ENCODE results near the gene IL27RA.

IL27RA gene

GRCh38 chr19:13995017-13995728 is 36.4 kb upstream of the IL27RA start:
- H3K27me3 Mint-ChIP-seq = no peaks in the 10 kb centered on the region
- peaks cover 7% of the 10 kb centered on the region for H3K36me3 Mint-ChIP-seq
- no peak overlapping the region for H3K27ac Mint-ChIP-seq
- H3K4me3 Mint-ChIP-seq = no peak overlapping the region
- H3K4me1 Mint-ChIP-seq = peaks cover 16% of the 10 kb centered on the region
- H3K9me3 Mint-ChIP-seq = no peaks in the 10 kb centered on the region

- Mint-ChIP-seq H3K4me3 (no peak overlapping the region), H3K27ac (no peak overlapping the region), H3K4me1 (peaks cover 19% of the 10 kb centered on the region), H3K36me3 (peaks cover 7% of the 10 kb centered on the region), H3K27me3 (no peaks in the 10 kb centered on the region), H3K9me3 (no peaks in the 10 kb centered on the region)
These were observed 35.4 kb upstream of the IL27RA start for GRCh38 chr19:13995878-13996765.

GRCh38 chr19:13996928-13997630 is 34.5 kb upstream of the IL27RA start:
- H3K36me3 Mint-ChIP-seq = peaks cover 5% of the 10 kb centered on the region
- H3K4me1 Mint-ChIP-seq = peaks cover 27% of the 10 kb centered on the region
- H3K27me3 Mint-ChIP-seq = no peaks in the 10 kb centered on the region
- H3K27ac Mint-ChIP-seq = no peak overlapping the region
- H3K4me3 Mint-ChIP-seq = no peak overlapping the region
- no peaks in the 10 kb centered on the region for H3K9me3 Mint-ChIP-seq

- peak overlapping the region; percentile 51 for H3K27ac Mint-ChIP-seq
These were observed 34.0 kb upstream of the IL27RA start for GRCh38 chr19:13997631-13997962.

GRCh38 chr19:13998426-13998825 is 33.1 kb upstream of the IL27RA start:
- no peak overlapping the region for H3K4me3 Mint-ChIP-seq
- H3K9me3 Mint-ChIP-seq = no peaks in the 10 kb centered on the region
- H3K27me3 Mint-ChIP-seq = no peaks in the 10 kb centered on the region
- peak overlapping the region; percentile 23 for H3K27ac Mint-ChIP-seq
- H3K36me3 Mint-ChIP-seq = peaks cover 4% of the 10 kb centered on the region
- H3K4me1 Mint-ChIP-seq = peaks cover 40% of the 10 kb centered on the region

More at GRCh38 chr19:13997631-13997962, 34.0 kb upstream of the IL27RA start:
- Mint-ChIP-seq H3K4me1 (peaks cover 32% of the 10 kb centered on the region), H3K27me3 (no peaks in the 10 kb centered on the region), H3K4me3 (no peak overlapping the region), H3K36me3 (peaks cover 4% of the 10 kb centered on the region), H3K9me3 (no peaks in the 10 kb centered on the region)

- peak overlapping the region; percentile 55 for H3K27ac Mint-ChIP-seq
- no peaks in the 10 kb centered on the region for H3K27me3 Mint-ChIP-seq
- H3K4me3 Mint-ChIP-seq = no peak overlapping the region
These were observed 32.5 kb upstream of the IL27RA start for GRCh38 chr19:13999085-13999484.

GRCh38 chr19:14000691-14001375 is 30.7 kb upstream of the IL27RA start:
- Mint-ChIP-seq H3K4me1 (peaks cover 55% of the 10 kb centered on the region), H3K4me3 (peak overlapping the region; percentile 62), H3K9me3 (no peaks in the 10 kb centered on the region), H3K27ac (peak overlapping the region; percentile 96), H3K27me3 (no peaks in the 10 kb centered on the region), H3K36me3 (peaks cover 4% of the 10 kb centered on the region)

More at GRCh38 chr19:13999085-13999484, 32.5 kb upstream of the IL27RA start:
- H3K36me3 Mint-ChIP-seq = peaks cover 4% of the 10 kb centered on the region
- H3K9me3 Mint-ChIP-seq = no peaks in the 10 kb centered on the region
- H3K4me1 Mint-ChIP-seq = peaks cover 43% of the 10 kb centered on the region

GRCh38 chr19:14002571-14003250 is 28.9 kb upstream of the IL27RA start:
- peak overlapping the region; percentile 71 for H3K4me3 Mint-ChIP-seq
- peak overlapping the region; percentile 95 for H3K27ac Mint-ChIP-seq
- H3K9me3 Mint-ChIP-seq = no peaks in the 10 kb centered on the region
- H3K36me3 Mint-ChIP-seq = peaks cover 4% of the 10 kb centered on the region
- peaks cover 56% of the 10 kb centered on the region for H3K4me1 Mint-ChIP-seq
- H3K27me3 Mint-ChIP-seq = no peaks in the 10 kb centered on the region

GRCh38 chr19:14003251-14004055 is 28.1 kb upstream of the IL27RA start:
- Mint-ChIP-seq H3K27me3 (no peaks in the 10 kb centered on the region), H3K9me3 (no peaks in the 10 kb centered on the region), H3K4me3 (peak overlapping the region; percentile 71), H3K27ac (peak overlapping the region; percentile 95), H3K4me1 (peaks cover 55% of the 10 kb centered on the region), H3K36me3 (peaks cover 4% of the 10 kb centered on the region)

GRCh38 chr19:14004619-14005348 is 26.8 kb upstream of the IL27RA start:
- no peaks in the 10 kb centered on the region for H3K27me3 Mint-ChIP-seq
- H3K4me3 Mint-ChIP-seq = peak overlapping the region; percentile 82
- H3K27ac Mint-ChIP-seq = peak overlapping the region; percentile 92
- no peaks in the 10 kb centered on the region for H3K9me3 Mint-ChIP-seq
- no peaks in the 10 kb centered on the region for H3K36me3 Mint-ChIP-seq
- H3K4me1 Mint-ChIP-seq = peaks cover 54% of the 10 kb centered on the region

GRCh38 chr19:14005349-14006084 is 26.0 kb upstream of the IL27RA start:
- Mint-ChIP-seq H3K4me1 (peaks cover 47% of the 10 kb centered on the region), H3K27ac (peak overlapping the region; percentile 92), H3K27me3 (no peaks in the 10 kb centered on the region), H3K4me3 (peak overlapping the region; percentile 82), H3K36me3 (no peaks in the 10 kb centered on the region), H3K9me3 (no peaks in the 10 kb centered on the region)

GRCh38 chr19:14006085-14006765 is 25.3 kb upstream of the IL27RA start, which contains the start of gene RFX1:
RFX1 (minus strand) TSS chr19:14006320; CDS start chr19:13993843, 12,477 bp downstream.
- Mint-ChIP-seq H3K4me3 (peak within 1 kb of the TSS; percentile 93), H3K27ac (peak within 1 kb of the TSS; percentile 97), H3K4me1 (peaks cover 40% of the 10 kb centered on the region), H3K27me3 (no peaks in the 10 kb centered on the region), H3K36me3 (no peaks in the 10 kb centered on the region), H3K9me3 (no peaks in the 10 kb centered on the region)

Data from activated naive CD4-positive, alpha-beta T cell treated with anti-CD3 and anti-CD28 coated beads, Interleukin-2, amount 50 U/mL, for 24 hours (primary cell).